Osteoblast (primary cell): ENCODE data around the gene PCTP. TPM values are rescaled to one million over a fixed set of nuclear protein-coding genes. Genes with fewer than 3 reads are reported as not detected.

ENCODE experiments used
- DNase-seq: peaks from one replicate; pipeline ENCODE4 v3.0.0; 2011; ENCODE audit warnings: low spot score, mixed read lengths; ENCODE audit not compliant: insufficient read length; ENCODE audit errors: missing footprints
- H2AFZ ChIP-seq: 2 replicates; pipeline ENCODE4 v1.6.0; 2011; ENCODE audit warnings: mild to moderate bottlenecking, low read length
- H3K27ac ChIP-seq: 2 replicates; pipeline ENCODE4 v1.5.1; 2011; ENCODE audit warnings: mild to moderate bottlenecking, low read depth, low read length, moderate library complexity
- H3K27me3 ChIP-seq: 2 replicates; pipeline ENCODE4 v1.6.0; 2012; ENCODE audit warnings: mild to moderate bottlenecking, control low read depth, inconsistent platforms, low read length, moderate library complexity; ENCODE audit not compliant: insufficient read depth
- H3K36me3 ChIP-seq: 2 replicates; pipeline ENCODE4 v1.5.1; 2011; ENCODE audit warnings: mild to moderate bottlenecking, low read length, control low read depth, moderate library complexity; ENCODE audit not compliant: insufficient read depth
- H3K4me1 ChIP-seq: 2 replicates; pipeline ENCODE4 v1.5.1; 2011; ENCODE audit warnings: mild to moderate bottlenecking, low read length, control low read depth, moderate library complexity; ENCODE audit not compliant: insufficient read depth
- H3K4me2 ChIP-seq: 2 replicates; pipeline ENCODE4 v1.6.0; 2011; ENCODE audit warnings: mild to moderate bottlenecking, low read length; ENCODE audit not compliant: insufficient read depth
- H3K4me3 ChIP-seq: fragments of 200-600 bp; sonication (generic); 3 replicates; pipeline ENCODE4 v1.5.1; 2012; ENCODE audit warnings: mild to moderate bottlenecking, low read length, inconsistent platforms; ENCODE audit not compliant: insufficient read depth
- H3K79me2 ChIP-seq: 2 replicates; pipeline ENCODE4 v1.6.0; 2012; ENCODE audit warnings: mild to moderate bottlenecking, low read length, control low read depth, inconsistent platforms; ENCODE audit not compliant: insufficient read depth
- H3K9me3 ChIP-seq: 2 replicates; pipeline ENCODE4 v1.5.1; 2011; ENCODE audit warnings: low read depth, low read length, control low read depth
- H4K20me1 ChIP-seq: 2 replicates; pipeline ENCODE4 v1.6.0; 2012; ENCODE audit warnings: mild to moderate bottlenecking, low read length, control low read depth; ENCODE audit not compliant: insufficient read depth
- CTCF ChIP-seq: IDR thresholded peaks from 2 replicates; pipeline ENCODE4 v1.5.1; 2011; ENCODE audit warnings: mild to moderate bottlenecking, low read depth, low read length, moderate library complexity; ENCODE audit errors: extremely low read depth
- total RNA-seq: library from RNA; depleted of rRNA; stranded (reverse); fragments of >200 nt; gene quantifications from 2 replicates; pipeline ENCODE4 v1.2.3, GENCODE V29; 2012

Gene PCTP
- total RNA-seq, 1 donor, result 9.8 TPM

DNA sequence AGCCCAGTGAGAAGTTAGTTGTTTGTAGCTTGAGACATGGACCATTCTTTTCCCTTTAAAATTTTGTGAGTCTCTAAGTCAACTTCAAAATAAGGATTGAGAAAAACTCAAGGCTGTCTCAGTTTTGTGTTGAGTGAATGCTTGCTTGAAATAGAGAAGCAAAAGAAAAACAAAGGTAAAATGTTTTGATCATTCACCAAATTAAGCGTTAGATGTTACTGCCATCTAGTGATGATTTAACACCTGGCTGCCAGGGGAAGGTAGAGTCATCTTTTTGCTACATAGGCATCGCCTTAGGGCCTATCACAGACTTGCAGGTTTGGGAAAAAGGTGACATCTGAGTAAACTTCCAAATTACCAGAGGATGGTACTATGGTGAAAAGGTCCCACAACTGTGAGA, 74.4 kb downstream of the PCTP start:
- no peaks in the 10 kb centered on the region for H3K36me3 ChIP-seq
- H3K4me1 ChIP-seq, result no peaks in the 10 kb centered on the region
- no peak overlapping the region for H3K4me2 ChIP-seq
- peaks cover 4% of the 10 kb centered on the region for H3K27me3 ChIP-seq
- no peak overlapping the region for H3K4me3 ChIP-seq
- TF ChIP-seq CTCF, result no peak
- no peak for DNase-seq
- no peaks in the 10 kb centered on the region for H3K79me2 ChIP-seq
- H4K20me1 ChIP-seq, result no peaks in the 10 kb centered on the region
- H2AFZ ChIP-seq, result no peak overlapping the region
- H3K27ac ChIP-seq, result no peak overlapping the region
- H3K9me3 ChIP-seq, result no peaks in the 10 kb centered on the region

Other genes starting within 250 kb of the PCTP start
- gene SMIM36, start 239.6 kb upstream of the PCTP start, total RNA-seq, result not detected in 2 replicates
- 0.36 and 0.59 TPM in 2 replicates for gene TMEM100, start 28.2 kb upstream of the PCTP start, total RNA-seq